ENCODE data around the gene OR51L1. TPM values are rescaled to one million over a fixed set of nuclear protein-coding genes. Genes with fewer than 3 reads are reported as not detected.

OR51L1 gene, protein sequence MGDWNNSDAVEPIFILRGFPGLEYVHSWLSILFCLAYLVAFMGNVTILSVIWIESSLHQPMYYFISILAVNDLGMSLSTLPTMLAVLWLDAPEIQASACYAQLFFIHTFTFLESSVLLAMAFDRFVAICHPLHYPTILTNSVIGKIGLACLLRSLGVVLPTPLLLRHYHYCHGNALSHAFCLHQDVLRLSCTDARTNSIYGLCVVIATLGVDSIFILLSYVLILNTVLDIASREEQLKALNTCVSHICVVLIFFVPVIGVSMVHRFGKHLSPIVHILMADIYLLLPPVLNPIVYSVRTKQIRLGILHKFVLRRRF
- total RNA-seq (2012; rRNA removed) (not detected in 2 replicates), polyA plus RNA-seq (2012; rRNA removed) (not detected in 2 replicates), Bru-seq, nascent RNA (percentile 16 among the genes with signal in this experiment), BruChase-seq, experiment 1, labeled RNA remaining after a 6-hour chase (percentile 19 among the genes with signal in this experiment), BruChase-seq, experiment 2, labeled RNA remaining after a 2-hour chase (percentile 24 among the genes with signal in this experiment)
- polyA plus RNA-seq (2012; cell fraction: cytosol; rRNA removed): not detected in 2 replicates
- polyA plus RNA-seq (2012; cell fraction: nucleus; rRNA removed; ENCODE audit: low replicate concordance): 0.05 and 0.09 TPM in 2 replicates
- long read RNA-seq: 0 reads

DNA sequence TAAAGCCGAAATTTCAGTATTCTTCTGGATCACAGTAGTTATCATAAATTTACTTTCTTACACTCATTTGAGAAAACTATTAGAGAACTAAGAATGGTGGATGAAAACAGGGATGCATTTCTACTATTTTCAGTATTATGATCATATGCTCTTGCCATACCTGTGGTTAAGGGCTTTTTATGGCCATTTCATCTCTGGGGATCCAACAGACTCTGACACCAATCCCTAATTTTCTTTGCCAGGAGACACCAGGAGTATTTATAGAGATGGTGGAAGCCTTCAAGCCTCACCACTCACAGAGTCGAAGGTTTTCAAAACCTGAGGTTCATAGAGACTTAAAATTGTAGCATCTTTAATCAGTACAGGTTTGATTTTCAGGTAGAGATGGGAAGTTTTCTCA lies at the start of gene OR51L1:
TSS of gene OR51L1 (plus strand) at position 301 of the 400 bp plus-strand sequence. CDS start 4,132 bp downstream, outside the sequence.
- CTCF ChIA-PET: no interaction called here
- Histone ChIP-seq H4K91ac (ENCODE audit: insufficient read depth, low read depth, low read length) (no peak within 1 kb of the TSS), H3K18ac (ENCODE audit: low read depth, low read length) (no peak within 1 kb of the TSS), H3K9ac (ENCODE audit: low read depth, low read length) (no peak within 1 kb of the TSS), H4K8ac (ENCODE audit: low read depth in 2 of 2, low read length in 2 of 2) (no peak within 1 kb of the TSS), H3K56ac (ENCODE audit: extremely low read depth, insufficient read depth, low read length) (no peak within 1 kb of the TSS), H3K36me3 (ENCODE audit: control insufficient read depth, insufficient read depth, low read length) (no peaks in the 10 kb centered on the region), H2AK5ac (ENCODE audit: low read depth, low read length) (no peak within 1 kb of the TSS), H3K4me3 (ENCODE audit: insufficient read depth, low read depth, low read length) (no peak within 1 kb of the TSS), H3K79me1 (ENCODE audit: low read depth in 1 of 2, low read length in 2 of 2) (no peaks in the 10 kb centered on the region), H2BK5ac (ENCODE audit: low read depth, low read length, poor library complexity, severe bottlenecking) (no peak within 1 kb of the TSS), H3K14ac (replicated peaks; ENCODE audit: low read depth, low read length) (no peak within 1 kb of the TSS), H4K5ac (ENCODE audit: low read depth, low read length) (no peak within 1 kb of the TSS), H2BK20ac (ENCODE audit: low read depth, low read length) (no peak within 1 kb of the TSS), H3K4ac (ENCODE audit: low read depth, low read length) (no peak within 1 kb of the TSS), H3K27me3 (ENCODE audit: control insufficient read depth, insufficient read depth, low read length) (peaks cover 2% of the 10 kb centered on the region; the same call in 1 of the 2 replicates), H3K9me1 (ENCODE audit: insufficient read depth, low read length) (no peaks in the 10 kb centered on the region), H2AFZ (replicated peaks; ENCODE audit: low read length, poor library complexity) (no peak within 1 kb of the TSS), H3K23ac (ENCODE audit: low read depth, low read length) (no peak within 1 kb of the TSS), H3K9me3 (ENCODE audit: control insufficient read depth, insufficient read depth, low read length) (no peaks in the 10 kb centered on the region), H2BK15ac (ENCODE audit: low read depth, low read length) (no peak within 1 kb of the TSS), H3K27ac (ENCODE audit: insufficient read depth, low read length) (no peak within 1 kb of the TSS), H3K4me2 (ENCODE audit: low read depth, low read length) (no peak within 1 kb of the TSS), H2AK9ac (replicated peaks; ENCODE audit: low read depth, low read length, poor library complexity) (no peak within 1 kb of the TSS), H3K4me1 (ENCODE audit: control insufficient read depth, insufficient read depth, low read length) (no peaks in the 10 kb centered on the region), H2BK120ac (ENCODE audit: low read depth, low read length) (no peak within 1 kb of the TSS), H4K20me1 (ENCODE audit: insufficient read depth, low read length) (no peaks in the 10 kb centered on the region)
- no TSS peak for BruUV-seq (replicated peaks)
- TF ChIP-seq SMC3 (IDR thresholded peaks at IDR 0.05; ENCODE audit: low read depth, low read length) (no peak), RAD21 (IDR thresholded peaks at IDR 0.05; ENCODE audit: low read length) (no peak), MAZ (IDR thresholded peaks at IDR 0.05; ENCODE audit: borderline replicate concordance, low read depth, low read length) (no peak)
- TF ChIP-seq, protein P1, sequence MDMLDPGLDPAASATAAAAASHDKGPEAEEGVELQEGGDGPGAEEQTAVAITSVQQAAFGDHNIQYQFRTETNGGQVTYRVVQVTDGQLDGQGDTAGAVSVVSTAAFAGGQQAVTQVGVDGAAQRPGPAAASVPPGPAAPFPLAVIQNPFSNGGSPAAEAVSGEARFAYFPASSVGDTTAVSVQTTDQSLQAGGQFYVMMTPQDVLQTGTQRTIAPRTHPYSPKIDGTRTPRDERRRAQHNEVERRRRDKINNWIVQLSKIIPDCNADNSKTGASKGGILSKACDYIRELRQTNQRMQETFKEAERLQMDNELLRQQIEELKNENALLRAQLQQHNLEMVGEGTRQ (IDR thresholded peaks at IDR 0.05; ENCODE audit: low read depth, low read length): no peak
- no peak for ATAC-seq (ENCODE audit: low read depth)
- WGBS, 2 experiments (ENCODE audit: extremely low coverage in 2 of 2, insufficient read length in 1 of 2): no CpG with 5 or more reads among the region's 2 CpGs
- DNase-seq: no peak
- in situ Hi-C loops (cut with MboI; ENCODE audit: low sequenced_read_pairs) (loop anchor here (5.0 kb wide), 1 partner anchor 357 kb away; the partner anchor contains the start of gene OR51D1), dilution Hi-C loops (cut with HindIII; ENCODE audit: low sequenced_read_pairs, unreplicated experiment) (no loop called here), intact Hi-C loops (cut with micrococcal nuclease) (no loop called here)
- POLR2A ChIA-PET (ENCODE audit: unreplicated experiment): no interaction called here
